Umbilical cord (tissue), 2 donors: ENCODE results near the gene C10orf62. TPM values are rescaled to one million over a fixed set of nuclear protein-coding genes. Genes with fewer than 3 reads are reported as not detected.

Source experiments
- DNase-seq: peaks from one replicate; pipeline ENCODE4 v3.0.0-alpha.2; 2015; ENCODE audit warnings: low spot score
- total RNA-seq: library from RNA; depleted of rRNA; stranded (reverse); fragments of >200 nt; gene quantifications from one replicate; pipeline ENCODE4 v1.2.3, GENCODE V29; 2014; ENCODE audit warnings: low replicate concordance; ENCODE audit not compliant: insufficient read depth

The C10orf62 gene
- total RNA-seq, 1 donor from 2014 or later, result 0.96 TPM

DNA sequence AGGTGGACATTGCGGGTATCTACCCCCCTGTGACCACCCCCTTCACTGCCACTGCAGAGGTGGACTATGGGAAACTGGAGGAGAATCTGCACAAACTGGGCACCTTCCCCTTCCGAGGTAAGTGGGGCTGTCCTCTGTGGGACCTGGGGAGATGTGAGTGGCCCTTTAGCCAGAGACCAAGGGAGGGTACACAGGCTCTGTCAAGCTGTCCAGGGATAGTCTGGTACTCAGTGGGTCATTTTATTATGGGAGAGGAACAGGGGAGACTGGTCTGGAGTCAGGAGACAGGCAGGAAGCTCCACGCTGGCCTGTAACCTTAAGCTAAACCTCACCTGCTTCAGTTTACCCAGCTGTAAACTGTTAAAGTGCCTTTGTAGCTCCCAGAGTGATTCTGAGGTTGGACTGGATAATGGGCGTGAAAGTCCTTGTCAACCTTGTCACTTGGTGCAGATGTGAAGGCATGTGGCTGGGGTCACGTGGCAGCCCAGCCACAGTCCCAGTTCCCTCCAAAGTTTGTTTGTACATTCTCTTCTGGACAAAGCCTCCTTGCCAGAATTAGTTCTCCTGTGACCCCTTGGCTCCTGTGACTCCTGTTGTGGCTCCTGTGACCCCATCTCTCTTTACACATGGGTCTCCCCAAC lies 4.6 kb upstream of the C10orf62 start:
- DNase-seq, result no peak

DNA sequence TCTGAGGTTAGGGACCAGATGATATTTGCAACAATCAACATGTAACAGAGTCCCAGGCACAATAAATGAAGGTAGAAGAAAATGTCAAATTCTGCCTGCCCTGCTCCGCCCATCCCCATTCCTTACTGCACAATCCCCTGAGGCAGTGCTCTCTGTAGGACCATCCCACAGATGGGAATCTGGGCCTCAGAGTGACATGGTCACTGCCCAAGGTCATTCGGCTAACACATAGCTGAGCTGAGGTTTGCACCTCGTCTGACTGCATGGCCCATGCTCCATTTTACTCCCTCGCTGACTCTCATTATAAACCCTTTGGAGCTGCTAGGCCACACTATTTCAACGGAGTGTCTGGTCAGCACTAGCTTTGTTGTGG lies 4.1 kb upstream of the C10orf62 start:
- DNase-seq, result no peak

DNA sequence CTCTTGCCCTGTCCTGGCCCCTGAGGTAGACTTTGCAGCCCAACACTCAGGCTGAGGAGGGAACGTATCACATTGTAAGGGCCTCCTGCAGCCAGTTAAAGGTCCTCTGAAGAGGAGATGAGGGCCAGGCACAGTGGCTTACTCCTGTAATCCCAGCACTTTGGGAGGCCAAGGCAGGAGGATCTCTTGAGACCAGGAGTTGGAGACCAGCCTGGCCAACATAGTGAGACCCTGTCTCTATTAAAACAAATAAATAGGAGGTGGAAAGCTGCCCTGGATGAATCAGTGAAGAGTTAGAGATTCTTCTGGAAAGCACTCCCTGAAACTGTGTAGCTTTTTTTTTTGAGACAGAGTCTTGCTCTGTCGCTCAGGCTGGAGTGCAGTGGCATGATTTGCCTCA lies 2.3 kb upstream of the C10orf62 start:
- no peak for DNase-seq

DNA sequence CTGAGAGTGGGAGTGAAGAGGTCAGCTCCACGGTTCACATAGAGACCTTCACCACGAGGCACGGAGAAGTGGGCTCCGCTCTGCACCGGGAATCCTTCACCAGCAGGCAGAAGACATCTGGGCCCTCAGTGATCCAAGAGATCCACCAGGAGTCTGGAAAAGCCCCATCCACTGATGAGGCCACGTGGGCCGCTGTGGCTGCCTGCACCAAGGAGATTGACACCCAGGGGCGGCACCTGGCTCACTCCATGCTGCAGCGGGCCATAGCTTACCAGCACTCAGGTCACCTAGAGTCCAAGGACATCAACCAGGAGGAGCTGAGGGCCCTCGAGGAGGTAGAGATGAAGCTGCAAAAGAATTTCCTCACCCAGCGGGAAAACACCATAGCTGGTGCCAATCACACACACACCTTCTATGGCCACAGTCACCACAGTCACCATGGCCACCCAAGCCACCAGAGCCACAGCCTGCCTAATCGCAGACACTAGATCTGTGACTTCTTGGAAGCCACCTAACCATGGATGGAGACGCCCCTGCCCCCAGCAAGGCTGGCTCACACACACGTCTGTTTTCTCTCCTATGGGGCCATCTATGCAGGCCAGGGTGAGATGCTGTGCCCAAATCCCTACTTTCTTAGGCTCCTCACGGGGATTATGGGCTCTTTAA lies 694 bp downstream of the C10orf62 start:
- DNase-seq, result no peak

DNA sequence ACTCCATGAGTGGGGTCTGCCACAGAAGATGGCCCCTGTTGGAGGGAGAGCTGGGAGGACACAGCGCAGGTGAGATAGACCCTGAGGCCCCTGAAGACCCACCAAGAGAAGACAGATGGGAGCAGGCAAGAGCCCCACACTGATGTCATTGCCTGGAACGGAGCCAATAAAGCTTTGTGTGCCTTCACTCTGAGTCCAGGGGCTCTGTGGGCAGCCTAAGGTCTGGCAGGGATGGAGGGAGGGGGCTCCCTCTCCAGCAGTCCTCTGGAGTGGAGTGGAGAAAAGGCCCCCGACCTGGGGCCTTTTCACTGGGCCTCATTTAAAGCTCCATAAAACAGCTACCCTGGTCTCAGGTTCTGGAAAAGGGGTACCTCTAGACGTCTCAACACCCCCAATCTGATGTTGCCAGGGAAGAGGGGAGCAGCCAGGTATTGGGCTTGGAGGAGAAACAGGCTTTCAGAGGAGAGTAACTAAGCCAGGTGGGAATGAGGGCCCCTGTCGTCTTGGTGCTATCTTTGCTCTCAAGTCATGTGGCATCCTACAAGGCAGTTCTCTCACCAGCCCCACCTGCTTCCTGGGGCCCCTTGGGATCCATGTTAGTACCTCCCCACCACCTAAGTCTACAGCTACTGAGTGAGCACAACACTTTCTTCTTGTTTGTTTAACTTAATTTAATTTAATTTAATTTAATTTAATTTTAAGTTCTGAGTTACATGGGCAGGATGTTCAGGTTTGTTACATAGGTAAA lies 1.4 kb downstream of the C10orf62 start:
- DNase-seq, result no peak

DNA sequence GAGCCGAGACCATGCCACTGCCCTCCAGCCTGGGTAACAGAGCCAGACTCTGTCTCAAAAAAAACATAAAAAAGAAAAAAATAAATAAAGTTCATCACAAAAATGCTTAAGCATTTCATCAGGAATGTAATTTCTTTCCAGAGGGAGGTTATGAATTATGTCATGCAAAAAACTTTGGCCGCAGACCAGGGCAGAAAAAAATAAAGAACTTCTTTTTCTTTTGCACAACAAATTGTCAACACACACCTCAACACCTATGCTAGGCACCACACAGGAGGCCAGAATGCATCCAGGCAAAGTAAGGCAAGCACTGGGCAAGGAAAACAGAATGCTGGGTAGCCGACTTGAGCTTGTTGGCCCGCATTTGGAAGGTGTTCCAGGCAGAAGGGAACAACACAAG lies 3.9 kb downstream of the C10orf62 start:
- DNase-seq, result peak; percentile 70

DNA sequence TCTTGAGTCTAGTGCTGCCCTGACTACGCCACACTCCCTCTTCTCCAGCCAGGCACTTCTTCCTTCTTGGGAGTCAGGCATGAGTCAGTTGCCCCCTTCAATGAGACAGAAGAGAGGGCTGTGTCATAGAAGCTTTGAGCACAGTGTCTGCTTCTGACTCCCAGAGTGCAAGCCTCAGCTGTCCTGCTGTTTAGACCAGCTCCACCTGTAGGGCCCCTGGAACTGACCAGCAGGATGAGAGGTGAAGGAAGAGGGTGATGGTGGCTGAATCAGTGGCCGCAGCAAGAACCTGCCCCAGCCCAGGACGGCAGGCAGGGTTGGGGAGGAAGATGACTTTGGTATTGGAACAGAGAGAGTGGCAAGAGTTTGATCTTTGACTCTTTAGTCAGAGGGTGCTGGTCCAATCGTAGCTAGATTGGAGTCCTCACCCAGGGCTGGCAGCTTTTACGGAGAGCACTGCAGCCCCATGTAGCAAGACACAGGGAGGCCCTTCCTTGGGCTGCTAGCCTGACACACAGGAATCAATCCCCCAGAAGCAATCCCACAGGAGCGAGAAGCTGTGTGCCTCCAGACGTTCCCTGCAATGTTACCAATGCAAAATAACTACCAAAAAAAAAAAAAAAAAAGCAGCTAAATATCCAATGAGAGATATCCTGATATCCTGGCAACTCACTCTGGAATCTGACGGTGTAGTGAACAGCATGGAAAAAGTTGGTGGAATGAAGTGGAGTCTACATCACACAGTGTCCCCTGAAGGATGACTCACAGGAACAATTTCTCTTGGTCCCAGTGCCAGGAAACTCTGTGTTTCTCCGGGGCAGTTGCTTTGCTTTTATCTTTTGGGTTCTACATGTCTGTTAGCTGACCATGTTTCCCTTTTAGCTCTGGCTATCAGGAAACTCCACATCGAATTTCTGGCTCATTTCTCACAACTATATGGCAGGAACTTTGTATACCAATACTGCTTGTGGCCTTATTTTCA lies 6.9 kb downstream of the C10orf62 start:
- peak; percentile 80 for DNase-seq

DNA sequence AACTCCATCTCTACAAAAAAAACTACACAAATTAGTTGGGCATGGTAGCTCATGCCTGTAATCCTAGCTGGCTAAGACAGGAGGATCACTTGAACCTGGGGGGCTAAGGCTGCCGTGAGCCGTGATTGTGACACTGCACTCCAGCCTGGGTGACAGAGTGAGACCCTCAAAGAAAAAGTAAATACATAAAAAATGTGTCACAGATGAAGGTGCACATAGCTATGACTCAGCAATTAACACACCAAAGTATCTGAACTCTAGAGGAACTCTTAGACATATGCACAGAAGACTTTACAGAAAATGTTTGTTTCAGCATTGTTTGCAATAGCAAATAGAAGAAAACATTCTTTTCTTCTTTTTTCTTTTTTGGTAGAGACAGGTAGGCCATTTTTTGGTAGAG lies 8.3 kb downstream of the C10orf62 start:
- DNase-seq, result no peak

DNA sequence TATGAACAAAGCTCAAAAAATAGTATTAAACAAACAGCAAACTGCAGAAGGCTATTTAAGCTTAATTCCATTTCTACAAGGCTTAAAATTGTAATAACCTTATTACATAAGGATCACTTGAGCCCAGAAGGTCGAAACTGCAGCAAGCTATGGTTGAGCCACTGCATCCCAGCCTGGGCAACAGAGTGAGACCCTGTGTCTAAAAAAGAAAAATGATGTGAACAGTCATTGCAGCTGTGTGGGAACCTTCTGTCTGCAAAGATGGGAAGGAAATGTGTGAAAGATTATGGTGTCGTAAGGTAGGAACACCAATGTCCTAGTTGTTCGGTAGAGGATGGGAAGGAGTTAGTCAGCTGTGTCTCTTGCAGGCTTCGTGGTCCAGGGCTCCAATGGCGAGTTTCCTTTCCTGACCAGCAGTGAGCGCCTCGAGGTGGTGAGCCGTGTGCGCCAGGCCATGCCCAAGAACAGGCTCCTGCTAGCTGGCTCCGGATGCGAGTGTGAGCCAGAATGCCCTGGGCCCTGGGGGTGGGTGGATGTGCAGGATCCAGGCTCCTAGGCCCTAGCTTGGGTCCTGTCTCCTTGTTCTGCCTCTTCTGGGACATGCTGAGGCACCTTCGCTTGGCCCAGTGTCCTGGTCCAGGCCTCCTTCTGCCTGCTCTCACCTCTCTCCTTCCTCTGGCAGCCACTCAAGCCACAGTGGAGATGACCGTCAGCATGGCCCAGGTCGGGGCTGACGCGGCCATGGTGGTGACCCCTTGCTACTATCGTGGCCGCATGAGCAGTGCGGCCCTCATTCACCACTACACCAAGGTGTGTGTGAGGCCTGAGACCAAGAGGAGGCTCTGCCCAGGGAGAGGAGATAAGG lies 9.1 kb downstream of the C10orf62 start:
- no peak for DNase-seq

DNA sequence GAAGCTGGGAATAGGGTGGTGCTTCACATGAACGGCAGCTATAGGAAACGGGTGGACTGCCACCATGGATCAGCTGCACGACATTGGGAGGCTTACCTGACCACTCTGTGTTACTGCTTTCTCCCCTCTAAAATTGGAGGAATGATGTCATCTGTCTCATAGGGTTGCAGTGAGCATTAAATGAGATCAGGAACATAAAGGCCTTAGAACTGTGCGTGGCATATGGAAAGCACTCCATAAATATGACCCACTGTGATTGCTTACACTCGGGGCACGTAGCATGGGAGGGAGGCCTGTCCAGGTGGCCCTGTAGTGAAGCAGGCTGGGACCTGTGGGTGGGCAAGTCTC lies 9.7 kb downstream of the C10orf62 start:
- no peak for DNase-seq

DNA sequence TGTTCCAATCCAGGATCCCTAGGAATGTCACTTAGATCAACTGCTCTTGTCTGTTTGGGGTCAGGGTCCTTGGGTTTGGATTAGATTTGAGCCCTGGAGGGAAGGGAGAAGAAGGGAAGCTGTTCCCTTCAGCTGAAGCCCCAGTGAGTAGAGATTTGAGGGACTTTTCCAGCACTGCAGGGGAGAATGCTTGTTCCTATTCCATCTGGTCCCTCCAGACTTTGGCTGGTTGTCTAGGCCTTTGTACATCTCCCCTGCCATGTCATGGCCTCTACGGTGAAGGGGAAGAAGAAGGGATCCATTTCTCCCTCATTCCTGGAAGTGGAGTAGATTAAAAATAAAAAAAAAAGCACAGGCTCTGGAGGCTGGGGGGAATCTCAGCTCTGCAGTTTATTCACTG lies 11.1 kb downstream of the C10orf62 start:
- no peak for DNase-seq

DNA sequence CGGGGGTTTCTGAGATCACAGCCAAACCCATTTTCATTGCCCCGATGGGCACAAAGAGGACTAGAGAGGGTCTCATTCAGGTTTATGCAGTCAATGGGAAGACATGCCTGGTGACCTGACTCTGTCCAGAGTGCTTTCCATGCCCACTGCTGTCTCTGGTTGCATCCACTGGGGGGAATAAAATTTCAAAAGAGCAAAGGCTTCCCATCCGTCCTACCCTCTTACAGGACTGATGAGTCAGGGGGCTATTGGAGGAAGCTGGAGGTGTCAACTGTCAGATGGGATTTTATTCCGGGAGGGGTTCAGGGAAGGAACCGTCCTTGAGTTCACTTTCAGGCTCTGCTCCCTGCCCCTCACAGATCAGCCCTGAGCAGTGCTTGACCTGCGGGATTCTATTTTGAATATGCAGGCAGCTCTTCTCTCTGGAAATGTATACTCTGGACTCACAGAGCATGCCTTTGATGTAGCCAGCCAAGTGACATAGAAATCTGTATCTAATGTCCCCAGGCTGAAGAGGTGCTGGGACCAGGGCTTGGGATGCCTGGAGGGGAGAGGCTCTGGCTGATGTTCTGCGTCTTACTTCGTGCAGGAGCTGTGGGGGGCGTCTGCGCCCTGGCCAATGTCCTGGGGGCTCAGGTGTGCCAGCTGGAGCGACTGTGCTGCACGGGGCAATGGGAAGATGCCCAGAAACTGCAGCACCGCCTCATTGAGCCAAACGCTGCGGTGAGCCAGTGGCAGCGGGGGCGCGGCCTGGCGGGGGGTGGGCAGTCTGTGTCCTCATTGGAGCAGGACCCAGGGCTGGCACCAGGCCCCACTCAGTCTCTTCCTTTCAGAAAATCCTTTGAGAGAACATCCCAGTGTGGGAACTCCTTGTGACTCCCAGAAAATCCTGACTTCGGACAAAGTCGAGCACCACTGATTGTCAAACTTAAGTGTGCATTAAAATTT lies 12.0 kb downstream of the C10orf62 start:
- DNase-seq, result no peak

DNA sequence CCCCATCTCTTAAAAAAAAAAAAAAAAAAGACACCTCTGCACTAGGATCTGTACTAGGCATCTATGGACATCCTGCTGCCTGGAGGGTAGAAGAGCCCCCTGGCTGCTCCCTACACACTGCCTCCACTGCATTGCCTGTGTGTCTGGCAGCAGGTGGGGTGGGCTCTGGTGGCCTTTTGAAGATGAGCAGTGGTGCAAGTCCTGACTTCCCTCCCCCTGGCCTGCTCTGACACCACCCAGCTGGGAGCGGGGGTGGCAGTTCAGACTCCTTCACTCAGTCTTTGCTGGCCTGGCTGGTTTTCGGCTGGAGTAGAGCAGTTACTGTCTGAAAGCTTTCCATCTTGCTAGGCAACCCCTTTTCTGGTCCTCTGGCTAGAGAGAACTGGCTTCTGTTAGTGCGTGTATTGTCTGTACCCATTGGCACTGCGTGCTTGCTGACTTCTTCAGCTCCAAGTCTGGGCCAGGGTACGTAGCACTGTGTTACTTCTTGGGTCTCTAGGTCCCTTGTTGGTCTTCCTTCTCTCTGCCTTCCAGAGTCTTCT lies 17.6 kb downstream of the C10orf62 start:
- no peak for DNase-seq

DNA sequence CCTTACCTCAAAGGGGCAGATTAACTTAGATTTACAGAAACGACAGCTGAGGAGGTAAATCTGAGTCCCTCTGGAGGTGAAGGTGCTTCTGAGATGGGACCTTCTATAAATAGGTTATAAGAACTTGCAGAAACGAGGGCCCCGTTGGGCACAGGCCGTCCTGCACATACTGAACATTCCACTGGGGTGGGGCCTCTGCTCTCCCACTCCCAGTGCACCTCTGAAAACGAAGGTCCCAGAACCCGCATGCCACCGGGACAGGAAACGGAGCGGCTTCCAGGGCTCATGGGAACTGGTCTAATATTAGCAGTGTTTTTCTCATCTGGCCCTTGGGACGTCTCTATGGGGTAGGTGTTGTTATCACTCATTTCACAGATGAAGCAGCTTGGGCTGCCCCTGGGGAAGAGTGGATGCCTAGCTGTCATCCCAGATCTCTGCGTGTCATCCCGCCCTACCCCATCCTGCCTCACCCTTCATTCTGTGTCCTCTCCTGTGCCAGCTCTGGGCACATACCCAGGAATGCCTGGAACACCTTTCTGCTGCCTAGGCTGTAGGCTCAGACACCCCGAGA lies 19.6 kb downstream of the C10orf62 start:
- no peak for DNase-seq

DNA sequence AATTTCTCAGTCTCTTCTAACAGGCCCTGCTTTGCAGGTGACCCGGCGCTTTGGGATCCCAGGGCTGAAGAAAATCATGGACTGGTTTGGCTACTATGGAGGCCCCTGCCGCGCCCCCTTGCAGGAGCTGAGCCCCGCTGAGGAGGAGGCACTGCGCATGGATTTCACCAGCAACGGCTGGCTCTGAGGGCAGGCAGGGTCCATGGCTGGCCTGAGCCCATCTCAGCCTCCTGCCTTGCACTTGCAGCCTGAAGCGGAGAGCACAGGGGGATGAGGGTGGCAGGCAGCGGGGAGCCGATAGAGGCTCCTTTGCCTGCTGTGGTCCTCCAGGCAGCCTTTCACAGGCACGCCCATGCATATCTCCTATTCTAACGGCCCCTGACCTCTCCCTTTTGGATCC lies 22.0 kb downstream of the C10orf62 start:
- no peak for DNase-seq

DNA sequence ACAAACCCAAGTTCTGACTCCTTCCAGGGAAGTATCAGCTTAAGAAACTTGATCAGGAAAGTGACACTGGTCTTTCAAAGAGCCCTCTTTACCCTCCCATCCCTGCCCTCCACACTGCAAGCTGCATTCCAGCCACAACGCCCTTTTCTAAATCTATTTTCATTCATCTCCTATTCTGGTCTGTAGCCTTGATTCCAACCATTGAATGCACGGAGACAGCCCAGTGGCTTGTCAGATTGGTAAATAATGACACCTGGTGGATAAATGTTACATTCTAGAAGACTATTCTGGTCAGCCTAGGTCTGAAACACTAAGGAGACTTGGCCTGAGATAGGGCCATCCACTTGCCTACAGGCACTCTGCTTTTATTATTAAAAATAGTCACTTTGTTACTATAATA lies 22.9 kb downstream of the C10orf62 start:
- peak; percentile 65 for DNase-seq

DNA sequence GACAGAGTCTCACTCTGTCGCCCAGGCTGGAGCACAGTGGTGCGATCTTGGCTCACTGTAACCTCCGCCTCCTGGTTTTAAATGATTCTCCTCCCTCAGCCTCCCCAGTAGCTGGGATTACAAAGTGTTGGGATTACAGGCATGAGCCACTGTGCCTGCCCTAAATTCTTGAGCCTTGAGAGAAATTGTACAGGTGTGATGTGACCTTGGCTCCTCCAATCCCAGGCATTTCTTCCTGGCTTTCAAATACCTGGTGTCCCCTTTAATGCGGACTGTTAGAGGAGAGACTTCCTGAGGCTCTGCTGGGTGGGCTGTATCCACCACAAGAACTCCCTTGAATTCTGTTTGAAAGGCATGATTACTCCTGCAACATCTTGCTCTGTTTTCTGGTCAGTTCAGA lies 28.8 kb downstream of the C10orf62 start:
- DNase-seq, result no peak

DNA sequence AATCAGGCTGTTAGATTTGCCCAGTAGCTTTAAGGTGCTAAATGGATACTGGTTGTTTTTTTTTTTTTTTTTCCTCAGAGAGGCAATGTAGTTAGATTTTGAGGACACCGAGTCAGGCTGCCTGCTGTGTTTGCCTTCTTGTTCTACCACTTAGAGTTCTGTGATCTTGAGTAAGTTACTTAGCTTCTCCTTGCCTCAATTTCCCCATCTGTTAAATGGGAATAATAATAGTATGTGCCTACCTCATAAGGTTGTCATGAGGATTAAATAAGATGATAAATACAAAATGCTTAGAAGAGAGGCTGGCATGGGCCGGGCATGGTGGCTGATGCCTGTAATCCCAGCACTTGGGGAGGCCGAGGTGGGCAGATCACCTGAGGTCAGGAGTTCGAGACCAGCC lies 29.2 kb downstream of the C10orf62 start:
- no peak for DNase-seq

DNA sequence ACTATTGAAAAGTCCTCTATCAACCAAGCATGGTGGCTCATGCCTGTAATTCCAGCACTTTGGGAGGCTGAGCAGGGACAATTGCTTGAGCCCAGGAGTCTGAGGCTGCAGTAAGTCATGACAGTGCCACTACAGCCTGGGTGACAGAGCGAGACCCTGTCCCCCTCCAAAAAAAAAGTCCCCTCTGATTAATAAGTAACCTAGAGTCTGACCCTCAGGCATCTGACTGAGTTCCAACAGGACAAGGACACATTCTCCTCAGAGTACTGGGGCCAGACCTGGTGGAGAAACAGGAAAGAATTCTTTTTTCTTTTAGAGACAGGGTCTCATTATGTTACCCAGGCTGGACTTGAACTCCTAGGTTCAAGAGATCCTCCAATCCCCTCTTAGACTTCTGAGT lies 33.8 kb downstream of the C10orf62 start:
- DNase-seq, result no peak
